H1 (cell line): ENCODE measurements around the gene BTBD7. TPM values are rescaled to one million over a fixed set of nuclear protein-coding genes. Genes with fewer than 3 reads are reported as not detected.

Experiments
- CTCF ChIA-PET: fragments of 300-600 bp; sonication (Branson Sonifier 250); formaldehyde crosslinking; loops from one replicate; lab custom pipeline; 2021; ENCODE audit not compliant: partially characterized antibody; lab: Charles Lee
- POLR2A ChIA-PET: fragments of 300-600 bp; sonication (Branson Sonifier 250); formaldehyde crosslinking; loops from one replicate; lab custom pipeline; 2021; ENCODE audit warnings: inconsistent platforms; ENCODE audit not compliant: partially characterized antibody; lab: Charles Lee
- DNase-seq, 2 experiments: peaks; one replicate each; pipeline versions ENCODE4 v3.0.0 to v3.0.0-alpha.2; 2010 to 2022; ENCODE audit warnings: low spot score in 2 of 2, low read depth in 1 of 2, mixed read lengths in 1 of 2
- FAIRE-seq: peaks from 2 replicates; lab custom pipeline; 2011; peaks lifted over from hg19 to GRCh38; lab: Jason Lieb, UNC
- H2AFZ ChIP-seq: 2 replicates; pipeline ENCODE4 v1.8.1; 2012; ENCODE audit warnings: low read length, inconsistent platforms
- H2AK5ac ChIP-seq: 2 replicates; pipeline ENCODE4 v1.6.1; 2013; ENCODE audit warnings: low read depth, low read length
- H2BK120ac ChIP-seq: replicated peaks from 2 replicates; pipeline ENCODE3; 2013; ENCODE audit warnings: low read depth, low read length, inconsistent platforms
- H2BK12ac ChIP-seq: 2 replicates; pipeline ENCODE4 v1.6.1; 2013; ENCODE audit warnings: low read depth, low read length
- H2BK15ac ChIP-seq: 2 replicates; pipeline ENCODE4 v1.6.1; 2013; ENCODE audit warnings: low read length
- H2BK20ac ChIP-seq: 2 replicates; pipeline ENCODE4 v1.6.1; 2013; ENCODE audit warnings: low read length
- H2BK5ac ChIP-seq: 2 replicates; pipeline ENCODE4 v1.6.1; 2013; ENCODE audit warnings: low read depth, low read length
- H3K14ac ChIP-seq: 2 replicates; pipeline ENCODE4 v1.6.1; 2013; ENCODE audit warnings: inconsistent platforms; ENCODE audit not compliant: insufficient read length
- H3K18ac ChIP-seq: 2 replicates; pipeline ENCODE4 v1.6.1; 2013; ENCODE audit warnings: low read length; ENCODE audit errors: extremely low read depth
- H3K23ac ChIP-seq: 2 replicates; pipeline ENCODE4 v1.6.1; 2013; ENCODE audit warnings: inconsistent platforms; ENCODE audit not compliant: insufficient read length
- H3K23me2 ChIP-seq: 2 replicates; pipeline ENCODE4 v1.6.1; 2013; ENCODE audit warnings: low read depth, low read length
- H3K27ac ChIP-seq: 2 replicates; pipeline ENCODE4 v1.6.1; 2011; ENCODE audit warnings: low read depth, low read length, inconsistent platforms
- H3K27me3 ChIP-seq, 4 experiments: replicated peaks in 1 of 4; 1 replicate in 1 of 4; 2 replicates in 3 of 4; pipeline versions ENCODE4 v1.6.1 to v1.8.1; 2011 to 2013; ENCODE audit warnings: low read length in 3 of 4, mild to moderate bottlenecking in 3 of 4, inconsistent platforms in 2 of 4, mixed read lengths in 2 of 4, moderate library complexity in 1 of 4; ENCODE audit not compliant: control insufficient read depth in 3 of 4, insufficient read depth in 3 of 4; ENCODE audit errors: extremely low read depth in 1 of 4
- H3K36me3 ChIP-seq, 4 experiments: 2 replicates each; pipeline versions ENCODE4 v1.6.1 to v1.8.1; 2011 to 2013; ENCODE audit warnings: mild to moderate bottlenecking in 4 of 4, low read length in 3 of 4, moderate library complexity in 2 of 4, control low read depth in 1 of 4, inconsistent platforms in 1 of 4; ENCODE audit not compliant: insufficient read depth in 4 of 4, control insufficient read depth in 2 of 4
- H3K4ac ChIP-seq: replicated peaks from 2 replicates; pipeline ENCODE3; 2013; ENCODE audit warnings: low read length, low read depth, mixed read lengths, inconsistent platforms; ENCODE audit not compliant: insufficient read length
- H3K4me1 ChIP-seq, 4 experiments: replicated peaks in 1 of 4; 1 replicate in 1 of 4; 2 replicates in 3 of 4; pipeline versions ENCODE4 v1.6.1 to v1.8.1; 2011 to 2013; ENCODE audit warnings: low read length in 3 of 4, inconsistent platforms in 2 of 4, mixed read lengths in 1 of 4; ENCODE audit not compliant: insufficient read depth in 4 of 4, control insufficient read depth in 3 of 4
- H3K4me2 ChIP-seq, 2 experiments: 2 replicates each; pipeline versions ENCODE4 v1.6.1 to v1.8.1; 2011 to 2013; ENCODE audit warnings: low read depth in 2 of 2, low read length in 2 of 2, control low read depth in 1 of 2, inconsistent platforms in 1 of 2, mild to moderate bottlenecking in 1 of 2; ENCODE audit not compliant: insufficient read depth in 1 of 2
- H3K4me3 ChIP-seq, 4 experiments: fragments of 200-600, 300-600 bp in 1 of 4; sonication (generic), shearing (Covaris generic), sonication (Bioruptor Twin) in 1 of 4; 2 replicates each; pipeline versions ENCODE4 v1.5.1 to v1.8.1; 2011 to 2016; ENCODE audit warnings: low read length in 4 of 4, low read depth in 3 of 4, control low read depth in 2 of 4, inconsistent platforms in 2 of 4, mild to moderate bottlenecking in 2 of 4, mixed read lengths in 1 of 4, moderate library complexity in 1 of 4; ENCODE audit not compliant: insufficient read depth in 2 of 4; ENCODE audit errors: extremely low read depth in 1 of 4
- H3K56ac ChIP-seq: replicated peaks from 2 replicates; pipeline ENCODE3; 2013; ENCODE audit warnings: low read depth, mild to moderate bottlenecking, mixed read lengths, low read length, inconsistent platforms; ENCODE audit not compliant: insufficient read length
- H3K79me1 ChIP-seq: 2 replicates; pipeline ENCODE4 v1.6.1; 2013; ENCODE audit warnings: low read depth, low read length, control low read depth
- H3K79me2 ChIP-seq, 2 experiments: 2 replicates each; pipeline versions ENCODE4 v1.6.1 to v1.8.1; 2012 to 2013; ENCODE audit warnings: low read length in 2 of 2, mild to moderate bottlenecking in 2 of 2, inconsistent platforms in 1 of 2; ENCODE audit not compliant: insufficient read depth in 2 of 2, control insufficient read depth in 1 of 2
- H3K9ac ChIP-seq, 4 experiments: replicated peaks in 1 of 4; 1 replicate in 1 of 4; 2 replicates in 3 of 4; pipeline versions ENCODE4 v1.6.1 to v1.8.1; 2011 to 2013; ENCODE audit warnings: low read depth in 3 of 4, low read length in 3 of 4, control low read depth in 2 of 4, mild to moderate bottlenecking in 2 of 4, moderate library complexity in 2 of 4, inconsistent platforms in 1 of 4; ENCODE audit errors: extremely low read depth in 1 of 4
- H3K9me3 ChIP-seq, 2 experiments: 2 replicates each; pipeline versions ENCODE4 v1.6.1 to v1.8.1; 2012 to 2013; ENCODE audit warnings: mild to moderate bottlenecking in 2 of 2, moderate library complexity in 2 of 2, control low read depth in 1 of 2, inconsistent platforms in 1 of 2, low read depth in 1 of 2, low read length in 1 of 2, mixed read lengths in 1 of 2; ENCODE audit not compliant: insufficient read depth in 2 of 2
- H4K20me1 ChIP-seq, 2 experiments: replicated peaks in 1 of 2; 2 replicates each; pipeline versions ENCODE3 to v1.8.1; 2011 to 2013; ENCODE audit warnings: inconsistent platforms in 2 of 2, low read length in 2 of 2, mild to moderate bottlenecking in 1 of 2; ENCODE audit not compliant: insufficient read depth in 2 of 2, control insufficient read depth in 1 of 2
- H4K5ac ChIP-seq: 2 replicates; pipeline ENCODE4 v1.6.1; 2013; ENCODE audit warnings: low read length, low read depth, mixed read lengths, inconsistent platforms; ENCODE audit not compliant: insufficient read length
- H4K8ac ChIP-seq: 2 replicates; pipeline ENCODE4 v1.8.0; 2013; ENCODE audit warnings: mild to moderate bottlenecking, moderate library complexity, low read length, inconsistent platforms; ENCODE audit not compliant: insufficient read depth; ENCODE audit errors: extremely low read depth
- H4K91ac ChIP-seq: replicated peaks from 2 replicates; pipeline ENCODE3; 2013; ENCODE audit warnings: low read length, mixed read lengths, inconsistent platforms; ENCODE audit not compliant: insufficient read length
- FOSL1 ChIP-seq: IDR thresholded peaks from 2 replicates; pipeline ENCODE4 v1.6.1; 2011; ENCODE audit warnings: mild to moderate bottlenecking, low read depth, low read length, moderate library complexity; ENCODE audit not compliant: insufficient read depth
- RAD21 ChIP-seq, 2 experiments: IDR thresholded peaks in 1 of 2; conservative IDR thresholded peaks in 1 of 2; 2 replicates each; pipeline ENCODE4 v1.6.1; 2011; ENCODE audit warnings: low read depth in 2 of 2, low read length in 2 of 2, improper control_type of control experiment in 1 of 2, inconsistent platforms in 1 of 2, mild to moderate bottlenecking in 1 of 2, moderate library complexity in 1 of 2
- WGBS, 2 experiments: shearing (Covaris generic) in 1 of 2; methylation state at CpG; one replicate each; pipeline versions ENCODE4 v1.1.6 to v1.1.7; 2013 to 2015; ENCODE audit warnings: low lambda C conversion rate in 2 of 2, mixed read lengths in 2 of 2, inconsistent platforms in 1 of 2, low coverage in 1 of 2, missing lambda C conversion rate in 1 of 2; ENCODE audit not compliant: insufficient replicate concordance in 2 of 2, insufficient coverage in 1 of 2, insufficient read length in 1 of 2; ENCODE audit errors: extremely low coverage in 1 of 2, missing lambda C conversion rate in 1 of 2; 5-methylcytosine and 5-hydroxymethylcytosine counted together
- polyA plus RNA-seq, 7 experiments: library from polyadenylated mRNA; depleted of rRNA in 3 of 7; stranded (reverse) in 5 of 7; unstranded in 2 of 7; fragments of >200 nt in 5 of 7; fragments of 200-250 nt in 2 of 7; gene quantifications; 1 replicate in 5 of 7; 2 replicates in 1 of 7; 4 replicates in 1 of 7; pipeline versions ENCODE4 v1.2.1 to v1.2.3, GENCODE V29; 2011 to 2013; ENCODE audit warnings: missing spikeins in 2 of 7, mixed read lengths in 2 of 7
- total RNA-seq: library from RNA; stranded (reverse); fragmentation: NEBNext Ultra II Directional; extraction: Animal tissue kit (Norgen Biotek cat#: 25700); gene quantifications from 2 replicates; pipeline ENCODE4 v1.2.1, GENCODE V29; 2021

The BTBD7 gene
- total and polyA plus RNA-seq, 2 of the 8 experiments (the other 6 are each of a cell fraction or from before 2014, with no cell fraction given) = 12.1 to 46.1 TPM

GRCh38 chr14:93195316-93195999, 137.4 kb downstream of the BTBD7 start:
- Histone ChIP-seq H2BK15ac (no peak overlapping the region), H2AK5ac (no peak overlapping the region), H4K91ac (no peak overlapping the region), H3K23me2 (no peaks in the 10 kb centered on the region), H3K79me1 (no peaks in the 10 kb centered on the region), H4K20me1 (no peaks in the 10 kb centered on the region), H4K5ac (no peak overlapping the region), H2BK5ac (no peak overlapping the region), H2BK120ac (no peak overlapping the region), H3K36me3 (no peaks in the 10 kb centered on the region), H3K27me3 (no peaks in the 10 kb centered on the region), H3K4me2 (no peak overlapping the region), H2AFZ (no peak overlapping the region), H3K4me3 (no peak overlapping the region), H4K8ac (no peak overlapping the region), H3K9me3 (no peaks in the 10 kb centered on the region), H3K4ac (no peak overlapping the region), H2BK12ac (no peak overlapping the region), H3K56ac (no peak overlapping the region), H3K23ac (no peak overlapping the region), H3K27ac (no peak overlapping the region), H3K14ac (no peak overlapping the region), H3K4me1 (no peaks in the 10 kb centered on the region), H3K9ac (no peak overlapping the region), H3K79me2 (no peaks in the 10 kb centered on the region), H3K18ac (no peak overlapping the region), H2BK20ac (no peak overlapping the region)
- ChIA-PET POLR2A (interaction anchor here (0.8 to 1.1 kb wide), 3 partner anchors 10 to 11 kb away, joined by 3 to 4 read pairs (median 4); partner anchors contain the start of genes LYSET and MOAP1), CTCF (interaction anchor here (0.6 to 2.6 kb wide), 5 partner anchors 11 to 452 kb away, joined by 3 to 10 read pairs (median 3); partner anchors contain the start of genes GON7, MOAP1 and UBR7)
- no peak for TF ChIP-seq RAD21 (IDR thresholded peaks at IDR 0.05 in 1 of 2, conservative IDR thresholded peaks at IDR 0.05 in 1 of 2; ENCODE audit: low read depth in 2 of 2, low read length in 2 of 2)
- TF ChIP-seq FOSL1 = no peak
- FAIRE-seq (no peak), DNase-seq (no peak)
- WGBS, 2 experiments = 100% methylated on average over 1 of the region's 1 CpG; no CpG with 5 or more reads in 1 of the 2 experiments
